HG02840 (cell line): ENCODE measurements around the gene TSG101.

Source experiments
- ATAC-seq: cut with Tn5 transposase; IDR thresholded peaks from one replicate; pipeline ENCODE4 v1.9.1; 2021; ENCODE audit warnings: mild to moderate bottlenecking, moderate library complexity, moderate number of reproducible peaks; ENCODE audit not compliant: unreplicated experiment, low FRiP score

Gene TSG101

DNA sequence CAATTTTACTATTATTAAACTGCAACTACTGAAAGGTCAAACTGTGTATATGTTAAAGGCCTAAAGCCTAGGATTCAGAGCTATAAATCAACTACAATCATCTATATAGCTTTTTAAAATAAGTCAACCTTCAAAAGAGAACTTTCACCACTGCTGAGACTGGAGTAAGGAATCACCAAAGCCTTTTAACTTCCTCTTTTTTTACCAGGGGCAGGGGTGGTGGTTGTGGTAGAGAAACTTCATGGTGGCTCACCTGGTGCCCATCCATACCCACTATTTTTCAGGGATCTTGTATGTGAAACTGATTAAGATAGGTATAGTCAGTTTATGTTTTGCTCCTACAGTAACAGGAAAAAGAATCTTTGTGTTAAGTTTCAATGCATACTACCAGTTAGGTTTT, 31.5 kb downstream of the TSG101 start:
- no peak for ATAC-seq

DNA sequence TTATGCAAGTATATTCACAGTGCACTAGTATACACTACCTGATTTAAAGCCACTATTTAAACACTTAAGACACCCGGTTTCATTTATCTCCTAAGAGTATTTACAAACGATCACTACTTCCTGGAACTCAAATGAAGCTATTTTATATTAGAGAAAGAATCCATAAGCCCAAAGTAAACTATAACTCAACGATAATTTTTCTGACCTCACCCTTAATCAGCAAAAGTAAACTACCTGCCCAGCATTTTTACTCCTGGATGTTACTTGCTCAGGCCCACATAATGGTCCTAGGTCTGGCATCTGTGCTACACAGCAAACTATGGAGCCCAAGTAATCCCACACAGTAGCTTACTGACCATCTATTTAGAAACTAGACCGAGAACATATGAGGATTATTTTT, 33.4 kb downstream of the TSG101 start:
- no peak for ATAC-seq

- no peak for ATAC-seq
Measured at GRCh38 chr11:18492888-18493287, 33.9 kb downstream of the TSG101 start.

DNA sequence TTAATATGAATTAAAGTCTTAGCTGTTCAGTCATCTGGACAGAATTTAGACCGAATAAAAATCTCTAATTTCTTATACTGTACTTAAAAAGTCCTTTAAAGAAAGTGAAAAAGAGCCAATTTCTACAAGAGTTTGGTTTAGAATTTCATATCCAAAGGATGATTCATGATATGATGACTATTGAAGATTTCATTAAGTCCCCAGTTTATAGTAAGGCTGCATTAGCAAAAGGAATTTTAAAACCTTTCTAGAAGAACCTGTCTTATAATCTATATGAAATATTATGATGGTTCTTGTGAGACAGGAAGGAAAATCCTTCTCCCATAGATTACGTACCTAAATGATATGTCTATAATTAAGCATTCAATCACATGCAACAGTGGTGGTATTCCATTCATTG, 34.8 kb downstream of the TSG101 start:
- ATAC-seq = no peak

GRCh38 chr11:18490736-18491485, 35.8 kb downstream of the TSG101 start:
- no peak for ATAC-seq

DNA sequence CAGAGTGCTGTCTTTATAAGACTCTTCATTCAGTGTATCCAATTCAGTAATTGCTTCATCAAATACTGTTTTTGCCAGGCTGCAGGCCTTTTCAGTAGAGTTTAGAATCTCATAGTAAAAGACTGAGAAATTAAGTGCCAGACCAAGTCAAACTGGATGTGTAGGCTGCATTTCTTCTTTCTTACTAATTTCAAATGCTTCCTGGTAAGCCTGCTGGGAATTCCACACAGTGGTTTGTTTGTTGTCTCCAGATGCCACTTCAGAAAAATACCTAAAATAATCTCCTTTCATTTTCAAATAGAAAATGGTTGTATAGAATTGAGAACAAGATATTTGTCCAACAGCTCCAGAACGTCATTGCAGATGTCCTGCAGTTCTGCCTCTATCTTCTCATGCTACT, 36.4 kb downstream of the TSG101 start:
- ATAC-seq = no peak

GRCh38 chr11:18485913-18486528, 40.7 kb downstream of the TSG101 start:
- ATAC-seq = no peak

DNA sequence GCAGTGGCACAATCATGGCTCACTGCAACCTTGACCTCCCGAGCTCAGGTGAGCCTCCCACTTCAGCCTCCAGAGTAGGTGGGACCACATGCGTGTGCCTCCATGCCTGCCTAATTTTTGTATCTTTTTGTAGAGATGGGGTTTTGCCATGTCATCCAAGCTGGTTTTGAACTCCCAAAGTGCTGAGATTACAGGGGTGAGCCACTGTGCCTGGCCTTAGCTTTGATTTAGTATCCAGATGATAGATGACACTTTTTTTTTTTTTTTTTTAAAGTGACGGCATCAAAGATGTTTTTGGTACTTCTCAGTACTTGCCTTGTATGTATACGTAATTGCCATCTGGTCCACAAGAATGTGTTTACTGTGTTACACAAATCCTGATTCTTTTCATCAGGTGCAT, 47.7 kb downstream of the TSG101 start:
- ATAC-seq = no peak

DNA sequence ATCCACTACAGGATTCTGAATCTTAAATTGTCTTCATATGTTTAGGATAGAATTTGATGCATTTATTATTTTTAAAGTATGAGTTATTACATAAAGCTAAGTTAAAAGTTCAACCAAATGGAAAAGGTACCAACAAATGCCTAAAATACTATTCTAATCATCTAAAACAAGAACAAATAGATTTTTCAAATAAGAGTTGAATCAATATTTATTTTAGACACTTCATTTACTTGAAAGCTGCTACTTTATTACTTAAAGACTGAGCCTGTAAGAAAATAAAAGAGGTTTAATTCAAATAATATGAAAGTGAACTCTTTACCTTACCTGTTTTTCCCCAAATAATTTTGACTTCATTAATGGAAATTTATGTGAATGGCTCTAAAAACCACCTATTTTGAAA, 54.2 kb downstream of the TSG101 start:
- no peak for ATAC-seq

GRCh38 chr11:18471995-18472394, 54.7 kb downstream of the TSG101 start:
- no peak for ATAC-seq

GRCh38 chr11:18468961-18469360, 57.8 kb downstream of the TSG101 start:
- ATAC-seq = no peak

- no peak for ATAC-seq
Measured at GRCh38 chr11:18468059-18468458, 58.7 kb downstream of the TSG101 start.

DNA sequence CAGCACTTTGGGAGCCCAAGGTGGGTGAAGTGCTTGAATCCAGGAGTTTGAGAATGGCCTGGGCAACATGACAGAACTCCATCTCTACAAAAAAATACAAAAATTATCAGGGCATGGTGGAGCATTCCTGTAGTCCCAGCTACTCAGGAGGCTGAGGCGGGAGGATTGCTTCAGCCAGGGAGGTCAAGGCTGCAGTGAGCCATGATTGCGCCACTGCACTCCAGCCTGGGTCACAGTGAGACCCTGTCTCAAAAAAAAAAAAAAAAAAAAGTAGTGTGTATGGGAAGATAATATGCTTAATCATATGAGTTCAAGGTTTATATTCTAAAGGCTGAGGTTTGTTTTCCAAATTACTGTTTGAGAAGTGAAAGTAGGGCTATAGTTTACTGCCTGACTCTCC, 60.3 kb downstream of the TSG101 start:
- ATAC-seq = no peak

- no peak for ATAC-seq
Measured at GRCh38 chr11:18463439-18463838, 63.3 kb downstream of the TSG101 start.

DNA sequence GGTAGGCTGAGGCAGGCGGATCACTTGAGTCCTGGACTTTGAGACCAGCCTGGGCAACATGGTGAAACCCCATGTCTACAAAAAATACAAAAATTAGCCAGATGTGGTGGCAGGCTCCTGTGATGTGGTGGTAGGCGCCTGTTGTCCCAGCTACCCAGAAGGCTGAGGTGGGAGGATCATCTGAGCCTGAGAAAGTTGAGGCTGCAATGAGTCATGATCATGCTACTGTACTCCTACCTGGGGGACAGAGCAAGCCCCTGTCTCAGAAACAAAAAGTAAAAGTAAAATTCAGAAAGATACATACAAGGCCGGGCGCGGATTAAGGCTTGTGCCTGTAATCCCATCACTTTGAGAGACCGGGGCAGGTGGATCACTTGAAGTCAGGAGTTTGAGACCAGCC, 64.8 kb downstream of the TSG101 start:
- ATAC-seq = no peak

GRCh38 chr11:18459634-18460033, 67.1 kb downstream of the TSG101 start:
- no peak for ATAC-seq

DNA sequence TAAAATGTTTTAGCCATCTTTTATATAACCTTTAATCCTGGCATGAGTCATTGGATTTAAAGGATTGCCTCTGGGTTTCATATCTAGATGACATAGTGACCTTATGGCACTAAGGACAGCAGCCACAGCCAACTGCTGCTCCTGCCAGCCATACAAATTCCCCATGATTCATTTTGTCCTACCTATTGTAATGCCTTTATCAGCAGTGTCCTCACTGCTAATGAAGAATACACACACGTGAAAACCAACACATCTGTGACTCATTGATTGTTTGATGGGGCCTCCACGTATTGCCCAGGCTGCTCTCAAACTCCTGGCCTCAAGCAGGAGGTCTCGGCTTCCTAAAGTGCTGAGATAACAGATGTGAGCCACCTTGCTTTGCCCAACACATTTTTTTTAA, 69.3 kb downstream of the TSG101 start:
- ATAC-seq = no peak

DNA sequence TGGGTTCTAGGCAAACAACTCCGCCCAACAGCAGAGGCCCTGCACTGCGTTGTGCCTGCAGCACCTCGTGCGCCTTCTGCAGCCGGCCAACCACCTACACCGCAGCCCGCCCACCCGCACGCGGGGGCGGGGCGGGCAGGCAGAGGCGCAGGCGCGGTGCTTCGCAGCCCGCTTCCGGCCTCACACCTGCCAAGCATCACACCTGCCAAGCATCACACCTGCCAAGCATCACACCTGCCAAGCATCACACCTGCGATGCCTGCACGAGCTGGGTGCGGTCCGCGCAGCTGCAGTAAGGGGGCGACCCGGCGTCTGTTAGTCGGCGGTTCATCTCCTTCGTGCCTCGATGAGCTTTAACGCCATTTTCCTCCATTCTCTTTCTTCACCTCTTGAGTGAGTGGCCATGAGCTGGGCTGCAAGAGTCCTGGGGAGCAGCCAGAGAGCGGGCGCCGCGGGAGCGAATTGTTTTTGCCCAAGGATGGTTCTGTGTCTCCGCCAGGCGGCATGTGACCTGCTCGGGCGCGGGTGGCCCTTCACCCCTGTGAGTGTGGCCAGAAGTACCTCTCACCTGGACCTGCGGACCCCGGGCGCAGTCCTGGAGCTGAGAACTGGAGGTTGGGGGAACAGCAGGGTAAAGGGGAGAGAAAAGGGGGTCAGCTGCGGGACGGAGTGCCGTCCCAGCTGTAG, 70.9 kb downstream of the TSG101 start, which contains the start of gene LDHAL6A:
Gene LDHAL6A, plus strand, starts transcription at position 171 of the 687 bp plus-strand sequence. CDS start 825 bp downstream, outside the sequence.
- no peak for ATAC-seq

- no peak for ATAC-seq
Measured at GRCh38 chr11:18452927-18453326, 73.8 kb downstream of the TSG101 start.

DNA sequence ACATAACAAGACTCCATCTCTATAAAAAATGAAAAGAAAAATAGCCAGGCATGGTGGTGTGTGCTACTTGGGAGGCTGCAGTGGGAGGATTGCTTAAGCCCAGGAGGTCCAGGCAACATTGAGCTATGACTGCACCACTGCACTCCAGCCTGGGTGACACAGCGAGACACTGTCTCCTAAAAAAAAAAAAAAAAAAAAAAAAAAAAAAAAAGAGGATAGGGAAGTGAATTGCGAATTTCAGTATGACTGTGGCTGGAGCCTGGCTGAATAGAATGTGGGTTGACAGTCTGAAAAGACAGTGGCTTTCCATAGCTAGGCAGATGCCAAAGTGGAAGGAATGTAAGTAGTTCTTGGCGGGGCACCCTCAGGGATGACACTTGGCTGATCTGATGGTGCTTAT, 77.5 kb downstream of the TSG101 start:
- ATAC-seq = no peak

- ATAC-seq = no peak
Measured at GRCh38 chr11:18438691-18439090, 88.1 kb downstream of the TSG101 start.
